Suprapubic skin (tissue), 4 donors: ENCODE data around the gene ITIH5. TPM values are rescaled to one million over a fixed set of nuclear protein-coding genes. Genes with fewer than 3 reads are reported as not detected.
A peak's percentile ranks its signal among the peaks of the same experiment; 100 is the strongest.

Source experiments
- DNase-seq, 2 donors: peaks; one replicate each; pipeline ENCODE4 v3.0.0-alpha.2; 2019; ENCODE audit warnings: low spot score in 2 of 2
- H3K27ac ChIP-seq: fragments of 200-600 bp; sonication (generic); one replicate; pipeline ENCODE4 v1.5.1; 2019
- H3K27me3 ChIP-seq: fragments of 200-600 bp; sonication (generic); one replicate; pipeline ENCODE4 v1.5.1; 2019
- H3K36me3 ChIP-seq: fragments of 200-600 bp; sonication (generic); one replicate; pipeline ENCODE4 v1.5.1; 2019
- H3K4me1 ChIP-seq: fragments of 200-600 bp; sonication (generic); one replicate; pipeline ENCODE4 v1.5.1; 2019
- H3K4me3 ChIP-seq: fragments of 200-600 bp; sonication (generic); one replicate; pipeline ENCODE4 v1.5.1; 2019; ENCODE audit warnings: mild to moderate bottlenecking
- H3K9me3 ChIP-seq: fragments of 200-600 bp; sonication (generic); one replicate; pipeline ENCODE4 v1.5.1; 2019
- CTCF ChIP-seq, 2 donors: fragments of 200-600 bp in 1 of 2; fragments of 450-650 bp in 1 of 2; sonication (generic) in 1 of 2; IDR thresholded peaks; one replicate each; pipeline ENCODE4 v1.5.1; 2016 to 2019; ENCODE audit warnings: antibody characterized with exemption in 2 of 2, mild to moderate bottlenecking in 1 of 2, moderate library complexity in 1 of 2
- EP300 ChIP-seq: sonication (generic); formaldehyde crosslinking; IDR thresholded peaks from one replicate; pipeline ENCODE4 v1.6.1; 2017; ENCODE audit warnings: antibody characterized with exemption
- POLR2A ChIP-seq, 2 donors: fragments of 450-650 bp; IDR thresholded peaks; one replicate each; pipeline ENCODE4 v1.6.1; 2017; ENCODE audit warnings: antibody characterized with exemption in 2 of 2, mild to moderate bottlenecking in 2 of 2, moderate library complexity in 2 of 2
- POLR2AphosphoS5 ChIP-seq, 3 donors: sonication (generic); formaldehyde crosslinking; IDR thresholded peaks; one replicate each; pipeline ENCODE4 v1.6.1; 2017; ENCODE audit warnings: antibody characterized with exemption in 3 of 3
- WGBS: methylation state at CpG from one replicate; pipeline ENCODE4 v1.1.5; 2018; 5-methylcytosine and 5-hydroxymethylcytosine counted together
- total RNA-seq, 4 donors: library from RNA; depleted of rRNA; stranded (reverse); fragments of >200 nt; gene quantifications; one replicate each; pipeline ENCODE4 v1.1.0, GENCODE V29; 2016

Gene ITIH5
- total RNA-seq, 4 donors from 2014 or later, result 3.8 to 11.3 (median 4.4) TPM

GRCh38 chr10:7515439-7515838, 151.3 kb downstream of the ITIH5 start:
- WGBS, result 18% methylated on average over 5 of the region's 5 CpGs
- Histone ChIP-seq H3K27ac (no peak overlapping the region), H3K9me3 (no peaks in the 10 kb centered on the region), H3K27me3 (peaks cover 22% of the 10 kb centered on the region), H3K4me3 (no peak overlapping the region), H3K4me1 (no peaks in the 10 kb centered on the region), H3K36me3 (no peaks in the 10 kb centered on the region)
- no peak for DNase-seq
- TF ChIP-seq CTCF (IDR thresholded peaks at IDR 0.05) (no peak), POLR2A (IDR thresholded peaks at IDR 0.05) (no peak), POLR2AphosphoS5 (IDR thresholded peaks at IDR 0.05) (no peak), EP300 (no peak)

- no peak overlapping the region for H3K4me3 ChIP-seq
- H3K27me3 ChIP-seq, result peaks cover 19% of the 10 kb centered on the region
- 52% methylated on average over 4 of the region's 4 CpGs for WGBS
- H3K36me3 ChIP-seq, result no peaks in the 10 kb centered on the region
- peak in 1 of 2 donors; percentile 21 for DNase-seq
- no peak for TF ChIP-seq POLR2A (IDR thresholded peaks at IDR 0.05)
- TF ChIP-seq POLR2AphosphoS5 (IDR thresholded peaks at IDR 0.05), result no peak
- H3K9me3 ChIP-seq, result no peaks in the 10 kb centered on the region
- no peak overlapping the region for H3K27ac ChIP-seq
- no peaks in the 10 kb centered on the region for H3K4me1 ChIP-seq
These were observed 152.8 kb downstream of the ITIH5 start for GRCh38 chr10:7513936-7514335.

GRCh38 chr10:7513455-7513854, 153.3 kb downstream of the ITIH5 start:
- WGBS, result 61% methylated on average over 3 of the region's 3 CpGs
- H3K4me1 ChIP-seq, result no peaks in the 10 kb centered on the region

GRCh38 chr10:7512487-7512886, 154.3 kb downstream of the ITIH5 start:
- Histone ChIP-seq H3K27ac (no peak overlapping the region), H3K4me1 (no peaks in the 10 kb centered on the region), H3K4me3 (no peak overlapping the region), H3K36me3 (no peaks in the 10 kb centered on the region), H3K27me3 (peaks cover 14% of the 10 kb centered on the region), H3K9me3 (no peaks in the 10 kb centered on the region)
- 77% methylated on average over 7 of the region's 7 CpGs for WGBS
- TF ChIP-seq CTCF (IDR thresholded peaks at IDR 0.05), result no peak
- no peak for TF ChIP-seq POLR2AphosphoS5 (IDR thresholded peaks at IDR 0.05)
- no peak for TF ChIP-seq POLR2A (IDR thresholded peaks at IDR 0.05)
- TF ChIP-seq EP300, result no peak
- DNase-seq, result no peak

More at GRCh38 chr10:7513455-7513854, 153.3 kb downstream of the ITIH5 start:
- H3K9me3 ChIP-seq, result no peaks in the 10 kb centered on the region
- no peak overlapping the region for H3K27ac ChIP-seq
- no peak for DNase-seq
- TF ChIP-seq POLR2A (IDR thresholded peaks at IDR 0.05) (no peak), CTCF (IDR thresholded peaks at IDR 0.05) (no peak), POLR2AphosphoS5 (IDR thresholded peaks at IDR 0.05) (no peak), EP300 (no peak)
- no peaks in the 10 kb centered on the region for H3K36me3 ChIP-seq
- H3K4me3 ChIP-seq, result no peak overlapping the region
- H3K27me3 ChIP-seq, result peaks cover 18% of the 10 kb centered on the region

GRCh38 chr10:7511612-7512011, 155.2 kb downstream of the ITIH5 start:
- WGBS, result 44% methylated on average over 6 of the region's 6 CpGs
- H3K27me3 ChIP-seq, result peaks cover 14% of the 10 kb centered on the region
- TF ChIP-seq POLR2AphosphoS5 (IDR thresholded peaks at IDR 0.05), result no peak
- TF ChIP-seq CTCF (IDR thresholded peaks at IDR 0.05), result no peak
- TF ChIP-seq POLR2A (IDR thresholded peaks at IDR 0.05), result no peak
- TF ChIP-seq EP300, result no peak
- no peak overlapping the region for H3K27ac ChIP-seq
- no peaks in the 10 kb centered on the region for H3K9me3 ChIP-seq
- no peaks in the 10 kb centered on the region for H3K4me1 ChIP-seq
- no peak for DNase-seq
- no peak overlapping the region for H3K4me3 ChIP-seq
- no peaks in the 10 kb centered on the region for H3K36me3 ChIP-seq

Other genes starting within 250 kb of the ITIH5 start
- under 1 TPM in 1 of 4 donors, not detected in 3; 0.24 TPM for gene ITIH2, start 36.4 kb upstream of the ITIH5 start, total RNA-seq
- 10 to 100 TPM in 1 of 4 donors, 1 to 10 TPM in 3; 2.7 to 13.8 (median 7.5) TPM for gene KIN, start 121.0 kb upstream of the ITIH5 start, total RNA-seq
- gene ATP5F1C, start 121.2 kb upstream of the ITIH5 start, total RNA-seq, result 100 to 1,000 TPM; 188 to 226 (median 205) TPM
- 10 to 100 TPM in 2 of 4 donors, 1 to 10 TPM in 2; 5.6 to 13.3 (median 10.3) TPM for gene TAF3, start 151.5 kb upstream of the ITIH5 start, total RNA-seq